GM12891 (cell line): Measurements from ENCODE around the gene NAIF1.

ENCODE experiments used
- POLR2A ChIP-seq: IDR thresholded peaks from 2 replicates; pipeline ENCODE4 v1.6.1; 2011; ENCODE audit warnings: low read depth, low read length, control low read depth
- POLR2AphosphoS5 ChIP-seq: IDR thresholded peaks from 2 replicates; pipeline ENCODE4 v1.6.1; 2011; ENCODE audit warnings: low read depth, low read length, control low read depth
- POU2F2 ChIP-seq: IDR thresholded peaks from 2 replicates; pipeline ENCODE4 v1.6.1; 2011; ENCODE audit warnings: low read depth, mild to moderate bottlenecking, control low read depth, low read length, moderate library complexity
- TAF1 ChIP-seq: IDR thresholded peaks from 2 replicates; pipeline ENCODE4 v1.6.1; 2011; ENCODE audit warnings: low read depth, low read length, control low read depth

GRCh38 chr9:128062846-128063831, 4.0 kb downstream of the NAIF1 start:
- TF ChIP-seq POLR2AphosphoS5, result no peak
- TF ChIP-seq POLR2A, result no peak
- TF ChIP-seq POU2F2, result no peak
- no peak for TF ChIP-seq TAF1
